Panc1 (cell line): Measurements from ENCODE around the gene BACE2.

Experiments used
- CTCF ChIP-seq: fragments of 450-650 bp; IDR thresholded peaks from 2 replicates; pipeline ENCODE4 v1.5.1; 2017; ENCODE audit warnings: mild to moderate bottlenecking
- POLR2AphosphoS5 ChIP-seq: IDR thresholded peaks from 2 replicates; pipeline ENCODE4 v1.6.1; 2012; ENCODE audit warnings: mild to moderate bottlenecking, low read depth, low read length, moderate library complexity
- REST ChIP-seq, 2 experiments: IDR thresholded peaks; 2 replicates each; pipeline ENCODE4 v1.6.1; 2011 to 2012; ENCODE audit warnings: low read depth in 2 of 2, control low read depth in 1 of 2, low read length in 1 of 2, mild to moderate bottlenecking in 1 of 2, moderate library complexity in 1 of 2; ENCODE audit not compliant: insufficient read depth in 1 of 2
- SIN3A ChIP-seq: IDR thresholded peaks from 2 replicates; pipeline ENCODE4 v1.6.1; 2012; ENCODE audit warnings: low read depth, mild to moderate bottlenecking, low read length, moderate library complexity, borderline replicate concordance; ENCODE audit not compliant: insufficient read depth
- TCF7L2 ChIP-seq: IDR thresholded peaks from 2 replicates; pipeline ENCODE4 v1.6.1; 2011; ENCODE audit warnings: mild to moderate bottlenecking, low read depth, low read length, inconsistent platforms

- TF ChIP-seq SIN3A, result no peak
- TF ChIP-seq CTCF, result no peak
- TF ChIP-seq POLR2AphosphoS5, result no peak
- no peak for TF ChIP-seq REST (IDR thresholded peaks at IDR 0.05; ENCODE audit: insufficient read depth in 1 of 2, low read depth in 2 of 2, low read length in 1 of 2)
- no peak for TF ChIP-seq TCF7L2
Observed at GRCh38 chr21:41166884-41167283, 1.1 kb upstream of the BACE2 start.
